T-cell (primary cell): ENCODE measurements around the gene SP8. TPM values are rescaled to one million over a fixed set of nuclear protein-coding genes. Genes with fewer than 3 reads are reported as not detected.

Experiments
- ATAC-seq, 4 experiments: fragments of 200-7000 bp in 3 of 4; fragments of 150-1000 bp in 1 of 4; cut with Tn5 transposase; replicated peaks in 1 of 4; 1 replicate in 3 of 4; 2 replicates in 1 of 4; pipeline ENCODE4 v1.10.0; 2021; ENCODE audit warnings: moderate library complexity in 3 of 4, mild to moderate bottlenecking in 2 of 4, moderate number of reproducible peaks in 1 of 4
- CTCF ChIA-PET, 2 donors: fragments of 300-600 bp; sonication (Branson Sonifier 250); formaldehyde crosslinking; loops; one replicate each; lab custom pipeline; 2022; ENCODE audit warnings: antibody characterized with exemption in 2 of 2; lab: Charles Lee
- POLR2A ChIA-PET, 2 donors: fragments of 300-600 bp; sonication (Branson Sonifier 250); formaldehyde crosslinking; loops; one replicate each; lab custom pipeline; 2022; ENCODE audit warnings: antibody characterized with exemption in 2 of 2; lab: Charles Lee
- DNase-seq, 35 experiments: peaks; one replicate each; pipeline versions ENCODE4 v3.0.0 to v3.0.0-alpha.2; 2013 to 2023
- H3K27ac ChIP-seq: one replicate; pipeline ENCODE4 v1.5.1; 2013; ENCODE audit warnings: low read length
- H3K27me3 ChIP-seq, 2 experiments: replicated peaks in 1 of 2; 1 replicate in 1 of 2; 2 replicates in 1 of 2; pipeline versions ENCODE4 v1.6.1 to v1.7.0; 2013; ENCODE audit warnings: low read length in 1 of 2, mixed read lengths in 1 of 2; ENCODE audit not compliant: control insufficient read depth in 2 of 2, insufficient read depth in 2 of 2; ENCODE audit errors: extremely low read depth in 1 of 2
- H3K36me3 ChIP-seq, 2 donors: 1 replicate in 1 of 2; 2 replicates in 1 of 2; pipeline versions ENCODE4 v1.6.1 to v1.7.0; 2013; ENCODE audit warnings: low read length in 1 of 2; ENCODE audit not compliant: control insufficient read depth in 2 of 2, insufficient read depth in 1 of 2; ENCODE audit errors: extremely low read depth in 1 of 2
- H3K4me1 ChIP-seq, 2 experiments: 1 replicate in 1 of 2; 2 replicates in 1 of 2; pipeline versions ENCODE4 v1.6.1 to v1.7.0; 2013; ENCODE audit warnings: low read length in 2 of 2, mixed read lengths in 1 of 2; ENCODE audit not compliant: insufficient read depth in 2 of 2, control insufficient read depth in 1 of 2; ENCODE audit errors: extremely low read depth in 1 of 2
- H3K4me3 ChIP-seq, 2 donors: 1 replicate in 1 of 2; 2 replicates in 1 of 2; pipeline versions ENCODE4 v1.5.1 to v1.7.0; 2013; ENCODE audit warnings: mild to moderate bottlenecking in 2 of 2, low read length in 1 of 2, moderate library complexity in 1 of 2; ENCODE audit not compliant: control insufficient read depth in 1 of 2; ENCODE audit errors: extremely low read depth in 1 of 2
- H3K9me3 ChIP-seq: 2 replicates; pipeline ENCODE4 v1.7.0; 2013
- H3K27ac Mint-ChIP-seq, 2 donors: one replicate each; pipeline ENCODE4 v1.8.0; 2020 to 2021; ENCODE audit warnings: mild to moderate bottlenecking in 2 of 2, mixed read lengths in 2 of 2
- H3K27me3 Mint-ChIP-seq, 2 donors: one replicate each; pipeline ENCODE4 v1.8.0; 2021 to 2022; ENCODE audit warnings: mixed read lengths in 2 of 2
- H3K36me3 Mint-ChIP-seq: one replicate; pipeline ENCODE4 v1.8.0; 2021; ENCODE audit warnings: mixed read lengths
- H3K4me1 Mint-ChIP-seq, 3 donors: one replicate each; pipeline ENCODE4 v1.8.0; 2020 to 2022; ENCODE audit warnings: mixed read lengths in 3 of 3, mild to moderate bottlenecking in 1 of 3
- H3K4me3 Mint-ChIP-seq, 3 donors: one replicate each; pipeline ENCODE4 v1.8.0; 2020 to 2022; ENCODE audit warnings: mild to moderate bottlenecking in 3 of 3, mixed read lengths in 3 of 3, moderate library complexity in 3 of 3
- H3K9me3 Mint-ChIP-seq, 3 donors: one replicate each; pipeline ENCODE4 v1.8.0; 2020 to 2022; ENCODE audit warnings: mixed read lengths in 3 of 3
- WGBS: methylation state at CpG from one replicate; pipeline ENCODE4 v1.1.5; 2013; ENCODE audit warnings: missing lambda C conversion rate; ENCODE audit not compliant: insufficient coverage; 5-methylcytosine and 5-hydroxymethylcytosine counted together
- total RNA-seq, 35 experiments: library from RNA in 6 of 35; stranded (reverse) in 6 of 35; fragments of 120-200 nt in 1 of 35; gene quantifications; one replicate each; pipeline versions ENCODE4 v1.2.1 to v1.2.4 and lab custom pipeline; 2013 to 2026

The SP8 gene
- total RNA-seq, 5 donors from 2014 or later (not counting 1 experiment from before 2014, with no cell fraction given): 0.18 TPM; not detected in 4

GRCh38 chr7:20804345-20804744 lies 17.7 kb upstream of the SP8 start:
- ATAC-seq (no peak), DNase-seq (no peak)
- H3K27me3 Mint-ChIP-seq: peaks cover 15 to 19% of the 10 kb centered on the region in 2 donors
- Histone ChIP-seq H3K4me3 (no peak overlapping the region), H3K9me3 (no peaks in the 10 kb centered on the region), H3K4me1 (no peaks in the 10 kb centered on the region), H3K27ac (no peak overlapping the region), H3K36me3 (no peaks in the 10 kb centered on the region), H3K27me3 (peaks cover 5 to 14% of the 10 kb centered on the region in 2 experiments)
- peaks cover 0 to 8% (median 0%) of the 10 kb centered on the region in 3 donors for H3K9me3 Mint-ChIP-seq
- H3K36me3 Mint-ChIP-seq: no peaks in the 10 kb centered on the region
- CTCF ChIA-PET: no interaction called here
- no peak overlapping the region for H3K4me3 Mint-ChIP-seq
- POLR2A ChIA-PET: no interaction called here
- WGBS: no CpG with 5 or more reads among the region's 3 CpGs
- no peak overlapping the region for H3K27ac Mint-ChIP-seq
- no peaks in the 10 kb centered on the region for H3K4me1 Mint-ChIP-seq

DNA sequence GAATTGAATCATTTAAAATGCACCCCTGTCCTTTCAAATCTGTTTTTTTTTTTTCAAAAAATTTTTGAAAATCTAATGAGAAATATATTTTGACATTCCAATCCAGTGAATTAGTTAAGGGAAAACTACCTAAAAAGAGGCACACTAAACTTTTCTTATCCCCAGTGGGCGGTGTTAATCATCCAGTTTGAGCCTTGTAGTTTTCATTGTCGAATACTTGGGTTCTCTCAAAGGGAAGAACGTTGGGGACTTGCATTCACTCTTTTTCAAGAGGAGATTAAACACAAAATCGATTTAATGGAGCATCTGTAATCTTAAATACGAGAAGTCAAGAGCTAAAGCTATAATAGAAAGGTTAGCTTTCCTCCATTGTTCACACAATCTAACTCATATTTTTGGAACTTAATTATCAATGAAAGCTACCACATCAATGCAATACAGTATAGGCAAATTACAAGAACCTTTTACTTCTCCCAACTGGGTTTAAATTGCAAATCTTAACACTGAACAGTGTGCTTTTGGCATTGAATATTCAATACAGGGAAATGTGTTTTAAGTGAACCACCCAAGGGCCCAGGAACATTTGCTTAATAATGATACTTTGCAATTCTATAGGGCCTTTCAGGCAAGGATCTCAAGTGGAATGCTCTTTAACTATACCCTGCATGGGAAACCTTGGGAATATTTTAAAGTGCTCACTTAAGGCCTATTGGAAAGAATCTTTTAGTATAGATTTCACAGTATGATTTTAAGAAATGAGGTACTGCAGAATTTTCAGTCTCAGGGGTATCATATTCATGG lies 13.1 kb upstream of the SP8 start:
- WGBS: no CpG with 5 or more reads among the region's 5 CpGs
- H3K9me3 ChIP-seq: no peaks in the 10 kb centered on the region
- H3K36me3 ChIP-seq: no peaks in the 10 kb centered on the region
- H3K27ac Mint-ChIP-seq: no peak overlapping the region
- no peak for ATAC-seq
- H3K27ac ChIP-seq: no peak overlapping the region
- POLR2A ChIA-PET: no interaction called here
- no peaks in the 10 kb centered on the region for H3K36me3 Mint-ChIP-seq
- peaks cover 7 to 16% of the 10 kb centered on the region in 2 experiments for H3K4me1 ChIP-seq
- peaks cover 21 to 22% (median 21%) of the 10 kb centered on the region in 3 donors for H3K4me1 Mint-ChIP-seq
- H3K9me3 Mint-ChIP-seq: peaks cover 0 to 4% (median 0%) of the 10 kb centered on the region in 3 donors
- H3K4me3 ChIP-seq: no peak overlapping the region
- CTCF ChIA-PET: interaction anchor here in 1 of 2 donors (0.6 kb wide), 1 partner anchor 32 kb away, joined by 9 read pairs; no protein-coding TSS in a partner anchor
- no peak overlapping the region for H3K4me3 Mint-ChIP-seq
- no peak for DNase-seq
- H3K27me3 Mint-ChIP-seq: peaks cover 39 to 42% of the 10 kb centered on the region in 2 donors
- H3K27me3 ChIP-seq: peaks cover 22 to 41% of the 10 kb centered on the region in 2 experiments

DNA sequence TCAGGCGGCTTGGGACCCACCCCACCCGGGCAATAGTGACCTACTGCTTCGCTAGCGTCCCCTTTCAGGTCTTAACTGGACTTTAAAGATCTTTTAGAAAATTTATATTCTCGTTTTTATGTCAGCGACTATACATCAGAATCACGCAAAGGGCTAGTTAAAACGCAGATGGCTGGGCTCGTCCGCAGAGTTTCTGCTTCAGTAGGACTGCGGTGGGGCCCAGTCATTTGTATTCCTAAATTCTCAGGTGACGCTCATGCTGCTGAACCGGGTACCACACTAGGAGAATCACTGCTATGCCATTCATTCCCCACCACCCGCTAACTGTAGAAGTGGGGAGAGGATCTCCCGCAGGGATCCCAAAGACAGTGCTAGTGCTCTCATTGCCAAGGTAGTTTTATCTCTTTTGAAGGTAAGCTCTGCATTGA lies 12.0 kb upstream of the SP8 start:
- peaks cover 40 to 49% of the 10 kb centered on the region in 2 donors for H3K27me3 Mint-ChIP-seq
- H3K9me3 Mint-ChIP-seq: peaks cover 0 to 4% (median 0%) of the 10 kb centered on the region in 3 donors
- Histone ChIP-seq H3K36me3 (no peaks in the 10 kb centered on the region), H3K4me3 (no peak overlapping the region), H3K27ac (no peak overlapping the region), H3K4me1 (peaks cover 7 to 16% of the 10 kb centered on the region in 2 experiments), H3K27me3 (peaks cover 25 to 48% of the 10 kb centered on the region in 2 experiments), H3K9me3 (no peaks in the 10 kb centered on the region)
- POLR2A ChIA-PET: no interaction called here
- WGBS: 17% methylated on average over 7 of the region's 15 CpGs
- no peak for ATAC-seq
- H3K4me1 Mint-ChIP-seq: peaks cover 21 to 22% (median 21%) of the 10 kb centered on the region in 3 donors
- no peaks in the 10 kb centered on the region for H3K36me3 Mint-ChIP-seq
- H3K27ac Mint-ChIP-seq: no peak overlapping the region
- CTCF ChIA-PET: no interaction called here
- no peak for DNase-seq
- peak overlapping the region; percentile 56 to 74 (median 61) for H3K4me3 Mint-ChIP-seq

DNA sequence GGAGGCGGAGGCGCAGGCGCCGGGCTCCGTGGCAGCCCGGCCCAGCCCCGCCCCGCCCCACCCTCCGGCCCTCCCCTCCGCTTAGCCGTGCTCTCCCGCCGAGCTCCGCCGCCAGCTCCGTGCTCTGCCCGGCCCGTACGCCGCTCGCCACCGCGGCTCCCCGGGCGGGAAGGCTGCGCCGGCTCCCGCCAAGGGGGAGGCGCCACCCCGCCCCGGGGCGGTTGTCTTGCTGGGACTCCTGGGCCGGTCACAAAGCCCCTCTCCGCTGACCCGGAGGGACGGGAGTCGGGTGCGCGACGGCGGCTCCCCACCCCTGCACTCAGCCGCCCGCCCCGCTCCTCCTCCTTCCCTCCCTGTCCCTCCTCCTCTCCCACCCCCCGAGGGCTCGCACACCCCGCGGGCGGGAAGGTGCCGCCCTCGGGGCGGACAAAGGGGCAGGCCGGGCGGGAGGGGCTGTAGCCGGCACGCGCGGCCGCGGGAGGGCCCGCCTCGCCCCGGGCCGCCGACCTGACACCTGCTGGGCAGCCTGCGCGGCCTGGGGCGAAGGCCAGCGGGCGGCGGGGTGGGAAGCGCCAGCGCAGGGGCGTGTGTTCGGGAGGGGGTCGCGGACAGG lies 11.5 kb upstream of the SP8 start:
- WGBS: 3% methylated on average over 62 of the region's 77 CpGs
- Mint-ChIP-seq H3K4me1 (peaks cover 21 to 22% (median 21%) of the 10 kb centered on the region in 3 donors), H3K27me3 (peaks cover 45 to 53% of the 10 kb centered on the region in 2 donors), H3K9me3 (peaks cover 0 to 4% (median 0%) of the 10 kb centered on the region in 3 donors), H3K4me3 (peak overlapping the region in 1 of 3 donors; percentile 83), H3K36me3 (no peaks in the 10 kb centered on the region), H3K27ac (no peak overlapping the region)
- peak overlapping the region in 1 of 2 donors; percentile 32 for H3K4me3 ChIP-seq
- POLR2A ChIA-PET: interaction anchor here in 1 of 2 donors (1.1 kb wide), 1 partner anchor 31 kb away, joined by 3 read pairs; no protein-coding TSS in a partner anchor
- H3K27me3 ChIP-seq: peaks cover 28 to 53% of the 10 kb centered on the region in 2 experiments
- H3K9me3 ChIP-seq: no peaks in the 10 kb centered on the region
- H3K36me3 ChIP-seq: no peaks in the 10 kb centered on the region
- CTCF ChIA-PET: no interaction called here
- DNase-seq (peak in 1 of 35 experiments; percentile 22), ATAC-seq (peak; percentile 61 to 77 (median 66))
- H3K4me1 ChIP-seq: peaks cover 7 to 16% of the 10 kb centered on the region in 2 experiments
- no peak overlapping the region for H3K27ac ChIP-seq

GRCh38 chr7:20797462-20798080 lies 10.9 kb upstream of the SP8 start:
- Mint-ChIP-seq H3K4me1 (peaks cover 21 to 22% (median 21%) of the 10 kb centered on the region in 3 donors), H3K36me3 (no peaks in the 10 kb centered on the region), H3K27ac (no peak overlapping the region), H3K9me3 (peaks cover 0 to 4% (median 0%) of the 10 kb centered on the region in 3 donors), H3K27me3 (peaks cover 49 to 56% of the 10 kb centered on the region in 2 donors), H3K4me3 (peak overlapping the region; percentile 78 to 83 (median 82))
- Histone ChIP-seq H3K27me3 (peaks cover 31 to 50% of the 10 kb centered on the region in 2 experiments), H3K27ac (no peak overlapping the region), H3K9me3 (no peaks in the 10 kb centered on the region), H3K4me1 (peaks cover 7 to 16% of the 10 kb centered on the region in 2 experiments), H3K4me3 (peak overlapping the region; percentile 36 to 72), H3K36me3 (no peaks in the 10 kb centered on the region)
- 2% methylated on average over 35 of the region's 40 CpGs for WGBS
- CTCF ChIA-PET: interaction anchor here in 1 of 2 donors (0.5 kb wide), 1 partner anchor 29 kb away, joined by 3 read pairs; no protein-coding TSS in a partner anchor
- ATAC-seq (peak; percentile 50 to 68 (median 64)), DNase-seq (no peak)
- POLR2A ChIA-PET: interaction anchor here in 1 of 2 donors (1.1 kb wide), 1 partner anchor 31 kb away, joined by 3 read pairs; no protein-coding TSS in a partner anchor
